A673 (cell line): ENCODE results near the gene HIP1R. TPM values are rescaled to one million over a fixed set of nuclear protein-coding genes. Genes with fewer than 3 reads are reported as not detected.

Experiments used
- BruUV-seq: library from RNA; stranded (reverse); fragments of 400-500 nt; replicated peaks from 2 replicates; lab custom pipeline; 2021; lab: Mats Ljungman, UMichigan
- CTCF ChIA-PET: fragments of 300-600 bp; sonication (Branson Sonifier 250); formaldehyde crosslinking; loops from one replicate; lab custom pipeline; 2022; ENCODE audit warnings: antibody characterized with exemption; lab: Charles Lee
- POLR2A ChIA-PET: fragments of 300-600 bp; sonication (Branson Sonifier 250); formaldehyde crosslinking; loops from one replicate; lab custom pipeline; 2022; ENCODE audit warnings: antibody characterized with exemption; ENCODE audit not compliant: low non-redundant PET; lab: Charles Lee
- DNase-seq: peaks from one replicate; pipeline ENCODE4 v3.0.0-alpha.2; 2015; ENCODE audit warnings: low spot score
- H3K27ac ChIP-seq: fragments of 200-600 bp; sonication (generic); 2 replicates; pipeline ENCODE4 v1.5.1; 2016; ENCODE audit warnings: mixed run types, low read depth, mild to moderate bottlenecking, mixed read lengths, antibody characterized with exemption, low read length; ENCODE audit not compliant: poor library complexity, severe bottlenecking
- H3K27me3 ChIP-seq: fragments of 200-600 bp; sonication (generic); replicated peaks from 2 replicates; pipeline ENCODE4 v1.6.1; 2017; ENCODE audit warnings: mixed run types, low read depth, mild to moderate bottlenecking, mixed read lengths, antibody characterized with exemption, low read length; ENCODE audit not compliant: insufficient read depth, poor library complexity
- H3K36me3 ChIP-seq: fragments of 200-600 bp; sonication (generic); 2 replicates; pipeline ENCODE4 v1.6.1; 2016; ENCODE audit warnings: mixed run types, mild to moderate bottlenecking, mixed read lengths, antibody characterized with exemption, low read length; ENCODE audit not compliant: insufficient read depth, poor library complexity, severe bottlenecking
- H3K4me1 ChIP-seq: fragments of 200-600 bp; sonication (generic); 2 replicates; pipeline ENCODE4 v1.6.1; 2017; ENCODE audit warnings: mixed run types, mild to moderate bottlenecking, mixed read lengths, antibody characterized with exemption, low read length; ENCODE audit not compliant: insufficient read depth, poor library complexity, severe bottlenecking
- H3K4me3 ChIP-seq: fragments of 200-600 bp; sonication (generic); 2 replicates; pipeline ENCODE4 v1.5.1; 2016; ENCODE audit warnings: low read depth, mixed run types, mild to moderate bottlenecking, mixed read lengths, low read length; ENCODE audit not compliant: poor library complexity, severe bottlenecking
- H3K9me3 ChIP-seq: fragments of 200-600 bp; sonication (generic); 2 replicates; pipeline ENCODE4 v1.6.1; 2016; ENCODE audit warnings: mixed run types, low read depth, mild to moderate bottlenecking, mixed read lengths, antibody characterized with exemption, low read length; ENCODE audit not compliant: poor library complexity, severe bottlenecking
- CTCF ChIP-seq: fragments of 300-800, 200-600 bp; sonication (generic); conservative IDR thresholded peaks from 2 replicates; pipeline ENCODE4 v1.5.1; 2017; ENCODE audit warnings: low read depth, mild to moderate bottlenecking, antibody characterized with exemption, low read length, moderate library complexity, mixed read lengths
- EZH2 ChIP-seq: fragments of 200-600 bp; sonication (generic); IDR thresholded peaks from 2 replicates; pipeline ENCODE4 v1.6.1; 2017; ENCODE audit warnings: borderline replicate concordance, low read depth, mild to moderate bottlenecking, mixed read lengths, antibody characterized with exemption, low read length; ENCODE audit not compliant: poor library complexity, severe bottlenecking
- intact Hi-C: fragments of 100-400 bp; cut with micrococcal nuclease; formaldehyde crosslinking; loops from one replicate; pipeline ENCODE4 v1.10.0; 2022; ENCODE audit not compliant: unreplicated experiment
- total RNA-seq: library from RNA; stranded (reverse); gene quantifications from 2 replicates; pipeline ENCODE4 v1.2.3, GENCODE V29; 2021

HIP1R gene
- total RNA-seq, 1 experiment from 2014 or later, result 30.4 TPM

GRCh38 chr12:122895704-122896636 is 60.7 kb downstream of the HIP1R start, which contains the start of gene VPS37B:
TSS of gene VPS37B (minus strand) at chr12:122896124. CDS start at chr12:122896062, 62 bp downstream.
- Histone ChIP-seq H3K9me3 (no peaks in the 10 kb centered on the region), H3K36me3 (no peaks in the 10 kb centered on the region), H3K27ac (peak within 1 kb of the TSS; percentile 93), H3K4me1 (peaks cover 34% of the 10 kb centered on the region), H3K4me3 (peak within 1 kb of the TSS; percentile 72), H3K27me3 (no peaks in the 10 kb centered on the region)
- ChIA-PET POLR2A (no interaction called here), CTCF (no interaction called here)
- peak; percentile 89 for DNase-seq
- BruUV-seq, result no TSS peak
- intact Hi-C loops, result no loop called here
- no peak for TF ChIP-seq EZH2
- TF ChIP-seq CTCF, result no peak

- BruUV-seq, result no TSS peak
- H3K27ac ChIP-seq, result no peak overlapping the region
- peak overlapping the region; percentile 72 for H3K4me3 ChIP-seq
These were observed 61.4 kb downstream of the HIP1R start for GRCh38 chr12:122896662-122897061.

GRCh38 chr12:122899887-122900286 is 64.6 kb downstream of the HIP1R start:
- Histone ChIP-seq H3K4me3 (no peak overlapping the region), H3K4me1 (peaks cover under 1% of the 10 kb centered on the region), H3K36me3 (no peaks in the 10 kb centered on the region), H3K27me3 (no peaks in the 10 kb centered on the region), H3K9me3 (no peaks in the 10 kb centered on the region), H3K27ac (no peak overlapping the region)
- no peak for TF ChIP-seq EZH2
- no peak for TF ChIP-seq CTCF
- BruUV-seq, result no TSS peak
- no peak for DNase-seq
- intact Hi-C loops, result no loop called here
- ChIA-PET CTCF (no interaction called here), POLR2A (no interaction called here)

More at GRCh38 chr12:122896662-122897061, 61.4 kb downstream of the HIP1R start:
- Histone ChIP-seq H3K4me1 (peaks cover 27% of the 10 kb centered on the region), H3K27me3 (no peaks in the 10 kb centered on the region), H3K9me3 (no peaks in the 10 kb centered on the region), H3K36me3 (no peaks in the 10 kb centered on the region)
- TF ChIP-seq CTCF (no peak), EZH2 (no peak)
- intact Hi-C loops, result no loop called here
- no peak for DNase-seq
- ChIA-PET POLR2A (interaction anchor here (0.6 kb wide), 1 partner anchor 598 kb away, joined by 7 read pairs; no protein-coding TSS in a partner anchor), CTCF (no interaction called here)
